HG03439 (cell line): ENCODE results near the gene RELT.

Experiments
- ATAC-seq: cut with Tn5 transposase; IDR thresholded peaks from one replicate; pipeline ENCODE4 v1.9.1; 2021; ENCODE audit warnings: mild to moderate bottlenecking, moderate library complexity; ENCODE audit not compliant: unreplicated experiment

Gene RELT

GRCh38 chr11:73346186-73346935 is 29.8 kb upstream of the RELT start:
- ATAC-seq = no peak

GRCh38 chr11:73347067-73347466 is 29.1 kb upstream of the RELT start:
- ATAC-seq = no peak

- ATAC-seq = no peak
These were observed 27.4 kb upstream of the RELT start for GRCh38 chr11:73348838-73349237.

GRCh38 chr11:73349633-73350032 is 26.6 kb upstream of the RELT start:
- ATAC-seq = no peak

GRCh38 chr11:73350908-73351636 is 25.1 kb upstream of the RELT start:
- ATAC-seq = no peak

GRCh38 chr11:73353422-73353821 is 22.8 kb upstream of the RELT start:
- no peak for ATAC-seq

DNA sequence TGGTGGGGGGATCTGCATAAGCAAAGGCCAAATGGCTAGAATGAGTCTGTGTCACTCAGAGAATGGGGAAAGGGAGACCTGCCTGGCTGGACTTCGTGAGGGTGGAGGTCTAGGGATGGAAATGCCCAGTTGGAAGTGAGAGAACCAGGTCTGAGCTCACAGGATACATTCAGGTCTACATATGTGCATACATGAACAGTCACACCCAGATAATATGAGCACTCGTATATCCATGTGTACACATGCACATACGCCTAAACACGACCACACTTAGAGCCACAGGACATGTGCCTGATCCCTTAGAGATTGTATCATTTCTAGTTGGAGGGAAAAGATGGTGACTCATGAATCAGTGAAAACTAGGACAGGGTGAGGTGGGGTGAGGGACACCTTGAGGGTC is 21.1 kb upstream of the RELT start:
- ATAC-seq = no peak

GRCh38 chr11:73356979-73357860 is 19.0 kb upstream of the RELT start:
- no peak for ATAC-seq

GRCh38 chr11:73358071-73358470 is 18.1 kb upstream of the RELT start:
- ATAC-seq = no peak

DNA sequence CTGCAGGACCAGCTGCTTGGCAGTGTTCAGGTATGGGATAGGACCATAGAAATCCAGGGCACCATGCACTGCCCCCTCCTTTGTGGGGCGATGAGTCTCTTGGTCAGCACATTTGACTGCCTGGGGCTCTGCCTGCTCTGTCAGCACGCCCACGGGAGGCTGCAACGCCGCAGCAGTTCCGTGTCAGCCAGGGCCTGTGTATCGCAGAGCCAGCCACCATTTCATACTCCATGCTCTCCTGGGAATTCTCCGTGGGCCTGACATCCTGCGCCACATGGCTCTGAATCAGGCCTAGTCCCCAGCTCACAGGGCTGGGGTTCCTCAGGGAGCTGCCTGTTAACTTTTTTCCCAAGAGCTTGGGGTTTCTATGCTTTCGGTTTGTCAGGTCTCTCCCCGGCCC is 16.9 kb upstream of the RELT start:
- ATAC-seq = no peak

GRCh38 chr11:73359930-73360742 is 16.1 kb upstream of the RELT start:
- ATAC-seq = no peak

DNA sequence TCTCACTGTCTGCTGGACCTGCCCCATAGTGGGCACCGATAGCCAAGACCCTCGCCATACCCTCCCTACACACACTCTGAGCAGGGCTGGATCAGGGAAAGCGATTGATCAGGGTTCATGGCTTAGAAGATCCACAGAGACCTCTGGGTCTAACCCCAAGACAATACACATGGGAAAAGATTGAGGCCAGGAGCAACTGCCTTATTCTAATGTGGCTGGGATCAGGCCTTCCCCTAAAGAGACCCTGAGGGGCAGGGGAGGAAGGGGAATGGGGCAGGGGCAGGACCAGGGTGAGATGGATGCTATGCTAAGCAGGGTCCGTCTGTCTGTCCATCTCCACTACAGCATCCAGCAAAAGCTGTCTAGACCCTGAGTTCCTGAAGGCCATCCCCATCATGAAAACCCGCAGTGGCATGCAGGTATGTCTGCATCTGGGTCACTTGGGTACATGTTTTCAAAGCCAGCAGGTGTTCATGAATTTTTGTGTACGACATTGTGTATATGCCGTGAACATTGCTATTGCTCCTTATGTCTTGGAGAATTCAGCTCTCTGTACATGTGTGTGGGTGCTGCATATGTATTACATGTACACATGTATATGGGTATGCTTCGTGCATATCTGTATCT is 15.3 kb upstream of the RELT start:
- no peak for ATAC-seq

DNA sequence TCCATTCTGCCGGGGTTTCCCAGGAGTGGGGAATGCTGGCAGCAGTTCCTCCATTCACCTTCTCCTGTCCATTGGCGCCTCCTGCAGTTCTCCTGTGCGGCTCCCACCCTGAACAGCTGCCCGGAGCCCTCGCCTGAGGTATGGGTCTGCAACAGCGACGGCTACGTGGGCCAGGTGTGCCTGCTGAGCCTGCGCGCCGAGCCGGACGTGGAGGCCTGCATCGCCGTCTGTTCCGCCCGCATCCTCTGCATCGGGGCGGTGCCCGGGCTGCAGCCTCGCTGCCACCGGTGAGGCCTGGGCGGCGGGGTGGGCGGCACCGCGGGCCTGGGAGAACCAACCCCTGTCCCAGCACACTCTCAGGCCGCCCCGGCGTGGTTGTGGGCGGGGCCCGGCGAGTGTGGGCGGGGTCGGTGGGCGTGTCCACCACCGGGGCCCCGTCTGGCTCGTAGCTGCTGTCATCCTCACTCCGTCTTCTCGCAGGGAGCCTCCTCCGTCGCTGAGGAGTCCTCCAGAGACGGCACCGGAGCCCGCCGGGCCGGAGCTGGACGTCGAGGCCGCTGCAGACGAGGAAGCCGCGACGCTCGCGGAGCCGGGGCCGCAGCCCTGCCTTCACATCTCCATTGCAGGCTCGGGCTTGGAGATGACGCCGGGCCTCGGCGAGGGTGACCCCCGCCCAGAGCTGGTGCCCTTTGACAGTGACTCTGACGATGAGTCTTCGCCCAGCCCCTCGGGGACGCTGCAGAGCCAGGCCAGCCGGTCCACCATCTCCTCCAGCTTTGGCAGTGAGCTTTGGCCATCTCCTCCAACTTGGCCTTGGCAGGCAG is 14.0 kb upstream of the RELT start:
- no peak for ATAC-seq

DNA sequence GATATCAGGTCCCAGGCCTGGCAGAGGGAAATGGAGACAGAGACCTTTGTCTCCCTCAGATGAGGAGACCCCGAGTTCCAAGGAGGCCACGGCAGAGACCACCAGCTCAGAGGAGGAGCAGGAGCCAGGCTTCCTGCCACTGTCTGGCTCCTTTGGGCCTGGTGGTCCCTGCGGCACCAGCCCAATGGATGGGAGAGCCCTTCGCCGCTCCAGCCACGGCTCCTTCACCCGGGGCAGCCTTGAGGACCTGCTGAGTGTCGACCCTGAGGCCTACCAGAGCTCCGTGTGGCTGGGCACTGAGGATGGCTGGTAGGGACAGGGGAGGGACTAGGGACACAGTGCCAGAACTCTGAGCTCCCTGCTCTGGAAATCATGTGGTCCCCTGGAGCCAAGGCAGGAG is 13.1 kb upstream of the RELT start:
- ATAC-seq = no peak

GRCh38 chr11:73365352-73366264 is 10.6 kb upstream of the RELT start:
- no peak for ATAC-seq

DNA sequence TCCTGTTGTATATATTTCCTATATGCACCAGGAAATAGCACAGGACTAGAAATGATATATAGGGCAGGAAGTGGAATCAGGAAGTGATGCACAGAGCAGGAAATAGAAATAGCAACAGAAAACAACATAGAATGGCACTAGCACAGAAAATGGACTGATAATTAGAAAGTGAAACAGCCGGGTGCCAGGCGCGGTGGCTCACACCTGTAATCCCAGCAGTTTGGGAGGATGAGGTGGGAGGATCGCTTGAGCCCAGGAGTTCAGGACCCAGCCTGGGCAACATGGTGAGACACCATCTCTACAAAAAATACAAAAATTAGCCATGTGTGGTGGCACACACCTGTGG is 10.0 kb upstream of the RELT start:
- ATAC-seq = no peak

- ATAC-seq = no peak
These were observed 9.2 kb upstream of the RELT start for GRCh38 chr11:73366953-73367352.

GRCh38 chr11:73367482-73368024 is 8.6 kb upstream of the RELT start:
- no peak for ATAC-seq
